H9 (cell line): ENCODE results near the gene OPTC. TPM values are rescaled to one million over a fixed set of nuclear protein-coding genes. Genes with fewer than 3 reads are reported as not detected.

Source experiments
- DNase-seq: peaks from one replicate; pipeline ENCODE4 v3.0.0-alpha.2; 2017
- H2AFZ ChIP-seq: one replicate; pipeline ENCODE4 v1.6.1; 2013; ENCODE audit warnings: mild to moderate bottlenecking, low read length, control low read depth, moderate library complexity
- H2AK5ac ChIP-seq: 2 replicates; pipeline ENCODE4 v1.6.1; 2013; ENCODE audit warnings: low read length, control low read depth, mixed read lengths; ENCODE audit not compliant: insufficient read length
- H2BK120ac ChIP-seq: one replicate; pipeline ENCODE4 v1.6.1; 2013; ENCODE audit warnings: low read depth, mild to moderate bottlenecking, low read length, control low read depth, inconsistent platforms; ENCODE audit not compliant: poor library complexity, severe bottlenecking
- H2BK12ac ChIP-seq: 2 replicates; pipeline ENCODE4 v1.6.1; 2013; ENCODE audit warnings: low read length, control low read depth, mixed read lengths, low read depth; ENCODE audit not compliant: insufficient read length
- H2BK15ac ChIP-seq: 2 replicates; pipeline ENCODE4 v1.6.1; 2013; ENCODE audit warnings: low read depth, low read length, control low read depth
- H2BK20ac ChIP-seq: one replicate; pipeline ENCODE4 v1.6.1; 2013; ENCODE audit warnings: low read depth, mild to moderate bottlenecking, low read length, control low read depth, inconsistent platforms; ENCODE audit not compliant: poor library complexity, severe bottlenecking
- H2BK5ac ChIP-seq: 2 replicates; pipeline ENCODE4 v1.6.1; 2013; ENCODE audit warnings: low read length, control low read depth, mixed read lengths; ENCODE audit not compliant: insufficient read length
- H3K14ac ChIP-seq: 2 replicates; pipeline ENCODE4 v1.6.1; 2013; ENCODE audit warnings: low read length, control low read depth; ENCODE audit not compliant: insufficient read depth
- H3K18ac ChIP-seq: 2 replicates; pipeline ENCODE4 v1.6.1; 2013; ENCODE audit warnings: low read depth, mild to moderate bottlenecking, mixed read lengths, low read length, control low read depth; ENCODE audit not compliant: insufficient read length
- H3K23ac ChIP-seq: 2 replicates; pipeline ENCODE4 v1.6.1; 2013; ENCODE audit warnings: low read length, control low read depth, mixed read lengths, low read depth; ENCODE audit not compliant: insufficient read length
- H3K23me2 ChIP-seq: 2 replicates; pipeline ENCODE4 v1.6.1; 2013; ENCODE audit warnings: low read depth, mild to moderate bottlenecking, mixed read lengths, low read length, control low read depth; ENCODE audit not compliant: insufficient read length, poor library complexity, severe bottlenecking
- H3K27ac ChIP-seq: 2 replicates; pipeline ENCODE4 v1.5.1; 2013; ENCODE audit warnings: low read length, control low read depth, mixed read lengths, low read depth; ENCODE audit not compliant: insufficient read length
- H3K27me3 ChIP-seq: 2 replicates; pipeline ENCODE4 v1.6.1; 2013; ENCODE audit warnings: low read length, control low read depth, inconsistent platforms; ENCODE audit not compliant: insufficient read depth
- H3K4ac ChIP-seq: 2 replicates; pipeline ENCODE4 v1.6.1; 2013; ENCODE audit warnings: low read depth, mild to moderate bottlenecking, control low read depth, inconsistent platforms, low read length, moderate library complexity
- H3K4me1 ChIP-seq: 2 replicates; pipeline ENCODE4 v1.6.1; 2013; ENCODE audit warnings: low read length, control low read depth, inconsistent platforms; ENCODE audit not compliant: insufficient read depth
- H3K4me2 ChIP-seq: 2 replicates; pipeline ENCODE4 v1.6.1; 2013; ENCODE audit warnings: low read length, control low read depth, mixed read lengths; ENCODE audit not compliant: insufficient read length, insufficient read depth
- H3K56ac ChIP-seq: 2 replicates; pipeline ENCODE4 v1.6.1; 2013; ENCODE audit warnings: low read depth, mild to moderate bottlenecking, mixed read lengths, low read length, control low read depth; ENCODE audit not compliant: insufficient read length
- H3K79me1 ChIP-seq: 2 replicates; pipeline ENCODE4 v1.6.1; 2013; ENCODE audit warnings: low read depth, mild to moderate bottlenecking, moderate library complexity, low read length, control low read depth, inconsistent platforms; ENCODE audit not compliant: insufficient read depth, poor library complexity, severe bottlenecking
- H3K79me2 ChIP-seq: 2 replicates; pipeline ENCODE4 v1.6.1; 2013; ENCODE audit warnings: low read length, control low read depth, inconsistent platforms; ENCODE audit not compliant: insufficient read depth
- H3K9ac ChIP-seq: 2 replicates; pipeline ENCODE4 v1.6.1; 2013; ENCODE audit warnings: low read length, control low read depth, mixed read lengths; ENCODE audit not compliant: insufficient read length; ENCODE audit errors: extremely low read depth
- H3K9me3 ChIP-seq: one replicate; pipeline ENCODE4 v1.6.1; 2013; ENCODE audit warnings: low read depth, low read length, inconsistent platforms; ENCODE audit not compliant: control insufficient read depth
- H3T11ph ChIP-seq: one replicate; pipeline ENCODE4 v1.6.1; 2013; ENCODE audit warnings: mild to moderate bottlenecking, low read length, control low read depth, inconsistent platforms
- H4K20me1 ChIP-seq: one replicate; pipeline ENCODE4 v1.6.1; 2013; ENCODE audit not compliant: control insufficient read depth, insufficient read length, insufficient read depth
- H4K5ac ChIP-seq: 2 replicates; pipeline ENCODE4 v1.6.1; 2013; ENCODE audit warnings: low read depth, mild to moderate bottlenecking, mixed read lengths, low read length, control low read depth; ENCODE audit not compliant: insufficient read length
- H4K8ac ChIP-seq: replicated peaks from 2 replicates; pipeline ENCODE4 v1.6.1; 2013; ENCODE audit warnings: low read length, control low read depth, mixed read lengths, low read depth; ENCODE audit not compliant: insufficient read length
- H4K91ac ChIP-seq: 2 replicates; pipeline ENCODE4 v1.6.1; 2013; ENCODE audit warnings: low read depth, mild to moderate bottlenecking, moderate library complexity, mixed read lengths, low read length, control low read depth; ENCODE audit not compliant: insufficient read length
- H3K27ac Mint-ChIP-seq, 3 experiments: 2 replicates in 2 of 3; 3 replicates in 1 of 3; pipeline ENCODE4 v1.8.0; 2020 to 2021; ENCODE audit warnings: mixed read lengths in 3 of 3, mild to moderate bottlenecking in 1 of 3, moderate library complexity in 1 of 3
- H3K27me3 Mint-ChIP-seq: 2 replicates; pipeline ENCODE4 v1.8.0; 2021; ENCODE audit warnings: low read depth, mild to moderate bottlenecking, moderate library complexity, mixed read lengths
- H3K36me3 Mint-ChIP-seq, 3 experiments: 2 replicates in 2 of 3; 3 replicates in 1 of 3; pipeline ENCODE4 v1.8.0; 2020 to 2021; ENCODE audit warnings: low read depth in 3 of 3, mixed read lengths in 3 of 3; ENCODE audit not compliant: insufficient read depth in 1 of 3
- H3K4me1 Mint-ChIP-seq, 2 experiments: 2 replicates each; pipeline ENCODE4 v1.8.0; 2020; ENCODE audit warnings: mixed read lengths in 2 of 2
- H3K4me3 Mint-ChIP-seq, 2 experiments: 2 replicates in 1 of 2; 3 replicates in 1 of 2; pipeline ENCODE4 v1.8.0; 2020 to 2021; ENCODE audit warnings: mild to moderate bottlenecking in 2 of 2, mixed read lengths in 2 of 2, moderate library complexity in 1 of 2
- H3K9me3 Mint-ChIP-seq, 2 experiments: 2 replicates in 1 of 2; 3 replicates in 1 of 2; pipeline ENCODE4 v1.8.0; 2020; ENCODE audit warnings: mild to moderate bottlenecking in 2 of 2, mixed read lengths in 2 of 2, moderate library complexity in 1 of 2
- WGBS: extraction: QIAGEN DNeasy Blood & Tissue Kit; methylation state at CpG from one replicate; pipeline ENCODE4 v1.1.7; 2013; ENCODE audit warnings: missing lambda C conversion rate, low lambda C conversion rate, mixed read lengths; ENCODE audit not compliant: insufficient read length; ENCODE audit errors: extremely low coverage; 5-methylcytosine and 5-hydroxymethylcytosine counted together
- total RNA-seq: library from RNA; stranded (reverse); gene quantifications from 2 replicates; pipeline ENCODE4 v1.2.1, GENCODE V29; 2021
- TF ChIP-seq, protein P1 (sequence below): fragments of 200-600 bp; sonication (generic); conservative IDR thresholded peaks from 3 replicates; pipeline ENCODE4 v1.8.0; 2021; ENCODE audit warnings: antibody characterized with exemption, mild to moderate bottlenecking

Gene OPTC
- total RNA-seq, 1 experiment from 2014 or later, result 1.1 TPM

DNA sequence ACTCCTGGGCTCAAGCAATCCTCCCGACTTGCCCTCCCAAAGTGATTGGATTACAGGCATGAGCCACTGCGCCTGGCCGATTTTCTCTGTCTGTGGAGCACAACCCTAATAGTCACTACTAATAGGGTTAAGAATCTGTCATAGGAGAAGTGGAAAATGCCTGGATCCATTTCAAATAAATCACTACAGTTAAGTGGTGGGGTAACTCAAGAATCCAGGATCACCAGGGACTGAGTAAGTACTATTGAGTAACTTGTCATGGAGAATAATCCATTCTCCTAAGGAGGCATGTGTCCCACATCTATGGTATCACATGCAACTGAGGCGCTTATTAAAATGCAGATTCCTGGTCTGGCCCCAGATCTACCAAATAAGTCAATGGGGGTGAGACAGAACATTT is 53.2 kb downstream of the OPTC start:
- H3K23ac ChIP-seq, result no peak overlapping the region
- H2BK15ac ChIP-seq, result no peak overlapping the region
- no peak overlapping the region for H3K4ac ChIP-seq
- H3K27ac Mint-ChIP-seq, result no peak overlapping the region
- no peak overlapping the region for H2AK5ac ChIP-seq
- no peaks in the 10 kb centered on the region for H3K23me2 ChIP-seq
- no peak overlapping the region for H3K9ac ChIP-seq
- H3K79me1 ChIP-seq, result no peaks in the 10 kb centered on the region
- no peak overlapping the region for H2AFZ ChIP-seq
- H3T11ph ChIP-seq, result no peak overlapping the region
- peaks cover 2% of the 10 kb centered on the region; the same call in 1 of the 2 replicates for H3K27me3 Mint-ChIP-seq
- H3K56ac ChIP-seq, result no peak overlapping the region
- H4K5ac ChIP-seq, result no peak overlapping the region
- no peaks in the 10 kb centered on the region for H3K27me3 ChIP-seq
- peaks cover 43 to 49% of the 10 kb centered on the region in 2 experiments for H3K4me1 Mint-ChIP-seq
- no peak overlapping the region for H4K91ac ChIP-seq
- no peaks in the 10 kb centered on the region for H3K79me2 ChIP-seq
- no peak overlapping the region for H2BK20ac ChIP-seq
- H3K18ac ChIP-seq, result no peak overlapping the region
- H4K8ac ChIP-seq, result no peak overlapping the region
- no peak for DNase-seq
- H2BK5ac ChIP-seq, result no peak overlapping the region
- no CpG with 5 or more reads among the region's 4 CpGs for WGBS
- no peaks in the 10 kb centered on the region for H3K9me3 ChIP-seq
- H3K9me3 Mint-ChIP-seq, result no peaks in the 10 kb centered on the region
- TF ChIP-seq, protein P1, sequence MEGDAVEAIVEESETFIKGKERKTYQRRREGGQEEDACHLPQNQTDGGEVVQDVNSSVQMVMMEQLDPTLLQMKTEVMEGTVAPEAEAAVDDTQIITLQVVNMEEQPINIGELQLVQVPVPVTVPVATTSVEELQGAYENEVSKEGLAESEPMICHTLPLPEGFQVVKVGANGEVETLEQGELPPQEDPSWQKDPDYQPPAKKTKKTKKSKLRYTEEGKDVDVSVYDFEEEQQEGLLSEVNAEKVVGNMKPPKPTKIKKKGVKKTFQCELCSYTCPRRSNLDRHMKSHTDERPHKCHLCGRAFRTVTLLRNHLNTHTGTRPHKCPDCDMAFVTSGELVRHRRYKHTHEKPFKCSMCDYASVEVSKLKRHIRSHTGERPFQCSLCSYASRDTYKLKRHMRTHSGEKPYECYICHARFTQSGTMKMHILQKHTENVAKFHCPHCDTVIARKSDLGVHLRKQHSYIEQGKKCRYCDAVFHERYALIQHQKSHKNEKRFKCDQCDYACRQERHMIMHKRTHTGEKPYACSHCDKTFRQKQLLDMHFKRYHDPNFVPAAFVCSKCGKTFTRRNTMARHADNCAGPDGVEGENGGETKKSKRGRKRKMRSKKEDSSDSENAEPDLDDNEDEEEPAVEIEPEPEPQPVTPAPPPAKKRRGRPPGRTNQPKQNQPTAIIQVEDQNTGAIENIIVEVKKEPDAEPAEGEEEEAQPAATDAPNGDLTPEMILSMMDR, result no peak
- no peak overlapping the region for H3K4me3 Mint-ChIP-seq
- H3K36me3 Mint-ChIP-seq, result no peaks in the 10 kb centered on the region
- peaks cover 7% of the 10 kb centered on the region for H3K4me1 ChIP-seq
- H3K27ac ChIP-seq, result no peak overlapping the region
- no peaks in the 10 kb centered on the region for H4K20me1 ChIP-seq
- H3K14ac ChIP-seq, result no peak overlapping the region
- no peak overlapping the region for H2BK120ac ChIP-seq
- no peak overlapping the region for H2BK12ac ChIP-seq
- H3K4me2 ChIP-seq, result no peak overlapping the region
